CD4-positive, alpha-beta T cell treated with Interleukin-15 for 1 hour (primary cell): ENCODE data around the gene BCR.

Experiments used
- DNase-seq: peaks from one replicate; pipeline ENCODE4 v3.0.0-alpha.2; 2020

BCR gene

DNA sequence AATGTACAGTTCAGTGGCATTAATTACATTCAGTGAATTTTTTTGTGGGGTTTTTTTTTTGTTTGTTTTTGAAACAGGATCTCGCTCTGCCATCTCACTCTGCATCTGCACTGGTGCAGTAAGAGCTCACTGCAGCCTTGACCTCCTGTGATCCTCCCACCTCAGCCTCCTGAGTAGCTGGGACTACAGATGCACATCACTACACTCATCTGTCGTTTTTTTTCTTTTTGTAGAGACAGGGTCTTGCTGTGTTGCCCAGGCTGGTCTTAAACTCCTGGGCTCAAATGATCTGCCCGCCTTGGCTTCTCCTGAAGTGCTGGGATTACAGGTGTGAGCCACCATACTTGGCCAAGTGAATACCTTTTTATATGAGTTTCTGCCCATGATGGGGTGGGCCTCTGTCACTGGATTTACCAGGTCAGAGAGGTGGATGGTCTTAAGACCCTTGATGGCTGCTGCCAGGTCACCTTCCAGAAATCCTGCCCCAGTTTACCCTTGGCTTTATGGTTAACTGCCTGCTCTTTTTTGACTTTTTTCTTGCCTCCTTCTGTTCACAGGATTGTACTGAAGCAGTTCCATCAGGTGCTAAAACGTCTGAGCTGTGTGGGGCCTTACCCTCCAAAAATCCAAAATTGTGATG lies 22.6 kb downstream of the BCR start:
- DNase-seq: no peak

DNA sequence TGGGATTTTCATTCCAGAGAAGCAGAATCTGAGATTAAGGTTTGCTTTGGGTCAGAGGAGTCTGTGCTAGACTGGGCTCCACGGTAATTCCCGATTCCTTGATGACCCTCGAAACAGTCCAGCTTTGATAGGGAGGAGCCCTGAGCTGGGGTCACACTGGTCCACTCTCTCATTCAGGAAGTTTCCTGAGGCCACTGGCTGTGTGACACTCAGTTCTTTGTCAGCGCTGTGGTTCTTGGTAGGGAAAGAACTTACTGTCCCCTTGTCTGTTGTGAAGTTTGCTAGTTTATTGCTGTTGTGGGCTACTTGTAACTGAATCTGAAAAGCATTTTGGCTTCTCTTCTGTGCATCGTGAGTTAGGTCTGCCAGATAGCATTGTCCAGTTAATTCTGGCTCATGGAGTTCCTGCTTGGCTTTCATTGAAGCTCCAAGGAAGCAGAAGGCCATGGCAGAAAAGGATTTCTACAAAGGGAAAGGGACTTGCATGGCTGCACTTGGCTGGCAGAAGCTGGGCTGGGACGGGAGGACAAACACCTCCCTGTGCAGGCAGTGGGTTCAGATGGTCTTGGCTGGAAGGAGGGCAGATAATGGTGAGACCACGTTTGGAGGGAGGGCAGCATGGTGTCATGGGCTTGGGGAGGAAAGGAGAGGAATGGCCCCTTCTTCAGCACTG lies 23.3 kb downstream of the BCR start:
- DNase-seq: no peak

DNA sequence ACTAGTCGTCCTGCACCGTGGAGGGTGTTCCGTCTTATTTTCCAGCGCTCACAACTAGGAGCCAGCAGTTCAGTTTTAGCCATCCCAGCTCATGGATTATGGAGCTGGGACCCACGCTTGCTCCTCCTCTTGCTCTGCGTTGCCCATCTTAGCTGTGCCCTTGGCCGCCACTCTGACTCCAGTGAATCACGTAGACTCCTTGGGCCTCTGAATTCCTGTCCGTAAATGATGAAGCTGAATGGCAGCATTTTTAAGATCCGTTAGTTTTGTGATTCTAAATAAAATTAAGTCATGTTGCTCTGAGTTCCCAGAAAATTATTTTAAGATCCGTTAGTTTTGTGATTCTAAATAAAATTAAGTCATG lies 23.8 kb downstream of the BCR start:
- no peak for DNase-seq

DNA sequence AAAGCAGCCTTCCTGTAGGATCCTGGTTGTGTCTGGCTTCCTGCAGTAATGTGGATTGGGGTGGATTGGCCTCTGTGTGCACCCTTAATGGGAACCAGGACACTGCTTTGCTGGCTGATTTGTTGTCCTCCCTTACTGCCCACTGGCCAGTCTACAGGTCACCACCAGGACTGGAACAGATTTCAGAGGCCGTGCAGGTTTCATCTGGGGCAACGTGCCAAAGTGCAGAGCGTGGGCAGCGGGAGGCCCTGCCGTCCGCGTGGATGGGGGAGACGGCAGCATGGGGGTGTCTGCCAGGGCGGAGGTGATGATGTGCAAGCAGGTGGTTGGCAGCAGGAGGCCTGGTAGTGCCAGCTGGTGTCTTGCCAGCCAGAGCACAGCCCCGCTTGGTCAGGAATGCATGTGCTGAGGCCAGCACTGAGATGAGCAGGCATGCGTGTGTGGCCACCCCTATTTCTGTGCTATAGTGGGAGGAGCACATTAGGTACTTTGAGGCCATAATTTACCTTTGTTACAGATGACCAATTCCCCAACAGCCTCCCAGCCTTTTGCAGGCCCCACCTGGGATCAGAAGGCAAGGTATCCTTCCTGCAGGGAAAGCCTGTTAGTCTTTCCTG lies 24.3 kb downstream of the BCR start:
- DNase-seq: no peak

DNA sequence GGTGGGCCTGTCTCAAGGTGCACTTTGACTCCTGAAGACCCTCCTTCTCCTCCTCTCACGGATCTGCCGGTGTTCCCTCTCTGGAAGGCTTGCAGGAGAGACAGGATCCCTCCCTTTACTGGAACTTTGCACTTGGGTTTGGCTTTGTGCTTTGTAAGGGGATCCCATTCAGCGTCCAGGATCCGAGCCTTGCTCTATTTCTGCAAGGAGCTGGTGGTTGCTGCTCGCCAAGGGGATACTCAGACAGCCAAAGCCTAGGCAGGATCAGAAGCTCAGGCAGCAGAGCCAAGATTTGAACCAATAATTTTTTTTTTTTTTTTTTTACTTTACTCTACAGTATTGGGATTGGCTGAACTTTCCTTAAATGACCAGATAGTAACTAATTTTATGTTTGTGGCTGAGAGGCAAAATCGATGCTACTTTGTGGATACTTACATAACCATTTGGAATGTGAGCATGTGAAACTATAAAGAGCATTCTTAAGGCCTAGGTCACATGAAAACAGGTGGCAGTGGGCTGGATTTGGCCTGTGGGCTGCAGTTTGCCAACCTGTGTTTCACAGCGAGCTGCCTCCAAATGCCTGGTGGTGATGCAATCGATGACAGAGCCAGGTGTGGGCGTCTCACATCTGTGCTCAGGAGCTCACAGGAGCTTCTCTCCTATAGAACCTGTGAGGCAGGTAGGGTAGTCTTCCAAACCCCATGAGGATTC lies 25.2 kb downstream of the BCR start:
- DNase-seq: no peak

DNA sequence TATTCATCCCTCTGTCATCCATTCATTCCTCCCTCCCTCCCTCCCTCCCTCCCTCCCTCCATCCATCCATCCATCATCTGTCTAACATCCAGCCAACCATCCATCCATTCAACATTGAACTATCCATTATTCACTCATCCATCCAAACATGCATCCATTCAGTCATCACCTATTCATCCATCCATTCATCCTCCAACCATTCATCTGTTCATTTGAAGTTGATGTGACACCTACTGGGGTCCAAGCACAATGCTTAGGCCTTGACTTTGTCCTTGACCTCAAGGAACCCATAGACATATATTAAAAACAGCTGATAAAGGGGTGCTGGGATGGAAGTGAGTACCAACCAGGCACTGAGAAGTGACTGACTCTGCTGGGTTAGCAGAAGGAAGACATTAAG lies 26.6 kb downstream of the BCR start:
- DNase-seq: no peak

DNA sequence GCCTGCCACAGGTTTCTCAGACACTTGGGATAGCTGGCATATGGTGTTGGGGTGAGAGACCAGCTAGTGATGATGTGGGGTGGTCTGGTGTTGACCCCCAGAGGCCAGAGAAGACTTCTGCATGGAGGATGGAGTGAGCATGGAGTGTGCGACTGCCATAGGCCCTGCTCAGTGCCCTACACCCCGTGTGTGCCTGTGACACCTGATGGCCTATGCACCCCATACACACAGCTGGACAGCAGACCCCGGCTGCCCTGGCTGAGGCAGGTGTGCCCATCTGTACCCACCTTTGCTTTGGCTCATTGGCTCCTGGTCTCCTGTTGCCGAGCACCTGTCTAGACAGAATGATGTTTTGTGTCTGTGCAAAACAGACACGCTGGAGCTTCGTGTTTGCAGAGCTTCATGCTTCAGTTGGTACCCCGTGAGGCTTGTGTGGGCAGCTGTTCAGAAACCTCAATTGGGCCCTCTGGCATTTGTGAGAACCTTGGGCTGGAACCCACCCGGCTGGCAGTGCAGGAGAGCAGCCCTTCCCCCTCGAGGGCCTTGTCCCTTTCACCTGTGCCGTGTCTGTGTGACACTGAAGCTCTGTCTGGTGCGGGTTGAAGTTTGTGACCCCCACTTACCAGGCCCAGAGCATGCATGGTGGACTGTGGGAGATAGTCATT lies 27.6 kb downstream of the BCR start:
- DNase-seq: no peak

DNA sequence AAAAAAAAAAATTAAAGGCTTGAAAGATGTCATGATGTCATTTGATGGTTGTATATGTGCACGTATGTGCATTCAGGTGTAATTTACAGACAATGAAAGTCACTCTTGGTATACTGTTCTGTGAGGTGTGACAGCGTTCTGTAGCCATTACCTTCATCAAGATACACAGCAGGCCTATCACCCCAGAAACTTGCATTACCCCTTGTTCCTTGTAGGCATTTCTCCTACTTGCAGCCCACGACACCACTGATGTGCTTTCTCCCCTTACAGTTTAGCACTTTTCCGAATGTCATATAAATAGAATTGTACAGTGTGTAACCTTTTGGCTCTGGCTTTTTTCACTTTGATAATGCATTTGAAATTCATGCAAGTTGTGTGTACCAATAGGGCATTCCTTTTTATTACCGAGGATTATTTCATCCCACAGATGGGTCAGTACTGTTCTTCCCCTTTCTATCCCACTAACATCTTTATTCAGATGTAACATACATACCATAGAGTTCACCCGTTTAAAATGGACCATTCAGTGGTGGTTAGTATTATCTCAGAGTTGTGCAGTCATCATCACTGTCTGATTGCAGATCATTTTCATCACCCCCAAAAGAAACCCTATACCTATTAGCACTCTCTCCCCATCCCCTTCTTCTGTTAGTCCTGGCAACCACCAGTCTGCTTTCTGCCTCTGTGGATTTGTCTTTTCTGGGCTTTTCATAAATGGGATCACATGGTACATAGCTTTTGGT lies 30.3 kb downstream of the BCR start:
- no peak for DNase-seq

DNA sequence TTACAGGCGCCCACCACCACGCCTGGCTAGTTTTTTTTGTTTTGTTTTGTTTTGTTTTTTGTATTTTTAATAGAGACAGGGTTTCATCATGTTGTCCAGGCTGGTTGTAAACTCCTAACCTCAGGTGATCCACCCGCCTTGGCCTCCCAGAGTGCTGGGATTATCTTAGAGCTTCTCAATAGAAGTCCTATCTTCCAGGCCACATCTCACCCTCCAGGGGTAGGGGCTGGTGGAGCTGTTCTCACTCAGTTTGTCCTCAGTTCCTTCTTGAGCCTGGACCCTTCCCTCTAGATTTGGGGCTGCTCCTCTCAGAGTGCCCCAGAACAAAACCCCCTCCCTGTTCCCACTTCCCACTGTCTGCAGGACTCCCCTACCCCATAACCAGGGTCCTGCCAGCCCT lies 31.3 kb downstream of the BCR start:
- DNase-seq: no peak

DNA sequence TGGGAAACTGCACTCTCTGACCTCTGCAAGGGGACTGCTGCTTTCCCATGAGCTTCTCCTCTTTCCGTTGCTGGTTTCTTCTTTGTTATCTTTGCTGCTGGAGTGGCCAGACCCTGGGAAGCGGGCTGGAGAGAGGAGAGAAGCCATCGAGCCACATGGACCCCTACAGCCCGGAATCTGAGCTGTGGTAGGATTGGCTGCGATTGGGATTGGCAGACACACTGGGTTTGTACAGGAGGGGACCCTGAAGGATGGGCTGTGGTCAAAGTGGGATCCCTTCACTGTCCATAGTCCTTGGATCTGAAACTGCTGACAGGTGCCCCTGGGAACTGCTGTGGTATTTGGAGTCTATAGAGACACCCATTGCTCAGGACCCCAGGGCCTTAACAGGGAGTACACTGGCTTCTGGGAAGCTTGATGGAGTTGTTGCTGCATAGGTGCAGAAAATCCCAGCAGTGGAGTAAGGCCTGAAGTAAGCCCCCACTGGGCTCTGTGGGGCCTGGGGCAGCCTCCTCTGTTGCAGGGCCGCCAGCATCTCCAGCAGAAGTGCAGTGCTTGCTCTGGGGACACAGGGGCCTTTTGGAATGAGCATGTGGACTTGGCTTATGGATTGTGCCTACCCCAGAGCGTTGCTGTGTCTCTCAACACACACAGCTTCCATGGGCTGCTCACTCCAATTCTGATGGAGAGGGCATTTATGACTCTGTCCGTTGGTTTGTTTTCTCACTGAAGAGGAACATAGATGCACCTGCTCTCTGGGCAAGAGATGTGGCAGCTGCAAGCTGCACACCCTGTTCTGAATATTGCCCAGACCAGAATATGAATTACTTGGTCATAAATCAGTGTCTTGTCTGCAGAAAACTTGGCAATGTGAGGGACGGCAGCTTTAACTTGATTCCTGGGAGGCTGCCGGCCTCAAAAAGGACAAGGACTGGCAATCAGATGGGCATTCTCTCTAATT lies 32.0 kb downstream of the BCR start:
- no peak for DNase-seq

DNA sequence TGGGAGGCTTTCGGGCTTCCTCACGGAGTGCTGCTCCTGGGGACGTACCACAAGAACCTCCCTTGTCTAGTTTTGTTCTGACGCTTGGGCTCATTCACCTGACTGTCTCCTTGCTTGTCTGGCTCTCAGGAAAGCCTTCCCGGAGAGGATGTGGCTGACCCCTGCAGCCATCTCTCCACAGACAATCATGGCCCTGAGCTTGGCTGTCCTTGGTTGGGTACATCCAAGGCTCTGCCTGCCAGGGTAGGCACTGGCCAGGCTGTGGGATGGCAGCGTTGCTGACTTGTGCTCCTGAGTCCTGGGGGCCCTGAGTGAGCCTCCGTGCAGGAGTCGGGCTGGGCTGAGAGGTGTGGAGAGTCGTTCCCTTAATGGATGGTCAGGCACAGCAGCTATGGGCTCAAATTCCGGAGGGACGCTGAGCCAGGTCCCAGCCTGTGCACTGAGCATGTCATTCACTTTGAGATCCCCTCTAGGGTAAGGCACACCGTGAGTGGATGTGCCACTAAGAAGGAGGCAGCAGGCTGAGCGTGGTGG lies 32.8 kb downstream of the BCR start:
- DNase-seq: no peak

DNA sequence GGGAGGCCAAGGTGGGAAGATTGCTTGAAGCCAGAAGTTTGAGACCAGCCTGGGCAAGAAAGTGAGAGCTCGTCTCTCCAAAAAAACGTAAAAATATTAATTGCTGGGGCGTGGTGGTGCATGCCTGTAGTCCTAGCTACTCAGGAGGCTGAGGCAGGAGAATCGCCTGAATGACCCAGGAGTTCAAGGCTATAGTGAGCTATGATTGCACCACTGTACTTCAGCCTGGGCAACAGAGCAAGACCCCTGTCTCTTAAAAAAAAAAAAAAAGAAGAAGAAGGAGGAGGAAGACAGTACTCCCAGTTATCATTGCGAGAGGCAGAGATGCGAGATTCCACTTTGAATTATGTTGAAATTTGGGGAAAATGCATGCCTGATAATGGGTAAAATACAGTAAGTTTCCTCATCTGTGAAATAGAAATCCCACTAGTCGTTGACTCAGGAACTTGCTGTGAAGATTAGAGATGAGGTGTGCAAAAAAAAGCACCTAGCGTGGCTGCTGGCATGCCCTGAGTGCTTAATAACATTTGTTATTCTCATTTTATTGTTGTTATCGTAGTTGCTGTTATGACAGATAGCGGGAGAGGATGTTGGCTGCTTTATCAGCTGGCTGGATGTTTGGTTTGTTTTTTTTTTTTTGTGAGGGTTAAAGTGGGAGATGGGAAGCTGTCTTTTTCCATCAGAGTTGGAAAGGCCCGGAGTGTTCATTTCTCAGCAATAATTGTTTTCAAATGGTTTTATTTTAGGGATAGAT lies 33.4 kb downstream of the BCR start:
- DNase-seq: no peak

DNA sequence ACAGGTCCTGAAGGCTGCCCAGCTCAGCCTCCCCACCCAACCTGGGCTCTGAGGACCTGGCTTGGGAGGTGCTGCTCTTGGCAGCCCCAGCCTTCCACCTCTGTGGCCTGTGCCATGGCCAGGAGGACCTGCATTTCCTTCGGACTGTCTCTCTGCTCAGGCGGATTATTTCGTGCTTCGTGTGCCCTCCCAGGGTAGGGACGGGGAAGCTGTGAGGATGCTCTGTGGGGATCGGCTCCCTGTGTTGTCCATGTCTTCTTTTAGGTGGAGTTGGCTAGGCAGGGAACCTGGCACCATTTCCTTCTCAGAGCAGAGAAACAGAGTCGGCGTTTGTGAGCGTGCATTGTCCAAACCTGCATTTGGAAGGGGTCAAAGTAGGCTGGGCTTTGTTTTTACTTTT lies 34.1 kb downstream of the BCR start:
- no peak for DNase-seq

DNA sequence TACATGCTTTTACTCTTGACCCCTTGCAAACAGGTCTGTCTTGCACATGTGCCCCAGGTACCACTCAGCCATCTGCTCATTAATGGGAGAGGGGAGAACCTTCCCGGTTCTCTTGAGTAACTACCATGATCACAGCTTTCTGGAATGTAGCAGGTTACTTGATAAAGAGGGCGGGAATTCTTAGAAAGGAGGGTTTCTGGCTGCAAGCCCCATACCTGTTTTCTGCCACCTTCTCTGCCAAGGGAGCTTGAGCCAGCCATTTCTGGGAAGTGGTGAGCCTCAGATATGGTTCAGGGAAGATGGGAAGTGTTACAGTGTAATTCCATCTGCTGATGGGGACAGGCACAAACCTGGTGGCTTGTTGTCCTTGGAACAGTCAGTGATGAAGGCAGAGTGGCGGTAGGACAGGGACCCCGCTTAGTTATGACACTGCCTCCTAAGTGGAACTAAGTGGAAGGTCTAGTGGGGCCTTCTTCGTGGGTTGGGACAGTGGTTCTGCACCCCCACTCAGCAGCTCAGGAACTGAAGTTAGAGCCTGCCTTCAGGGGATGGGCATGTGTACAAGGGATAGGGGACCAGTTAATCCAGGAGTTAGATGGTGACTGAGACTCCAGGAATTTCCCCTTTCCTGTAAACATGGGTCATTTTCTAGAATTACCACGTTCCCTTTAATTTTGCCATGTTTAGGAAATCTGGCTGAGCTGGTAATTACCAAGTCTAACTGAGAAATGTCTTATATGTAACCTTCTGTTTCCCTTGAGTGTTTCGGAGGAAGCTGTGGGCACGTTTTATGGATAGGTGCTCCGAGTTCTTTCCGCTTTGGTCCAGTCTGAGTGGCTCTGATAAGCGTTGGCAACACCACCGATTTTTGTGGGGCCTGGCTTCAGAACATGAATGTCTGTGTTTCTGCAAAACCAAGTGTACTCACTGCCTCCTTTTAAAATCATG lies 35.3 kb downstream of the BCR start:
- DNase-seq: no peak

DNA sequence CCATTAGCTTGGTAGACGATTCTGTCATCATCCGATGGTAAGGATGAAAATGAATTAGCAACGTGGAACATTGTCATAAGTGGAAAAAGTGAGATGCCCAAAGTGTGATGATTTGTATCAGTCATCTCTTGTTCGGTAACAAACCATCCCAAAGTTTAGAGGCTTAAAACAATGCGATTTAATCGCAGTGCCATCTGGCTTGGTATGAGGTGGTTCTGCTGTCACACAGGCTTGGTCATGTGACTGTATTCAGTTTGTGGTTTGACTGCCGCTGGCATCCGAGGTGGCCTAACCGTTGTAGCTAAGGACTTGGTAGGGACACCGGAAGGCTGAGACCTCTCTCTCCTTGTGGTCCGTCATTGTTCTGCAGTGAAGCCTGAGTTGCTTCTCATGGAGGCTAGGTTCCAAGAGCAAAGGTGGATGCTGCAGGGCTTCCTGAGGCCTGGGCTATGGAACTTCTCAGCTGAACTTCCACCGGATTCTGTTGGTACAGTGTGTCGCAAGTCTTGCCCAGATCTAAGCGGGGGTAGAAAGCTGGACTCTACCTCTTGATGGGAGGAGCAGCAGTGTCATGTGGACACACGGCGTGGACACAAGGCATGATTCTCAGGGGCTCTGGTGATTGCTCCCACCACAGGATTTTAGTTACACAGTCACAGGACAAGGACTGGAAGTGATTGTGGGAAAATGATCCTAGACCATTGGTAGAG lies 36.3 kb downstream of the BCR start:
- DNase-seq: peak; percentile 46

DNA sequence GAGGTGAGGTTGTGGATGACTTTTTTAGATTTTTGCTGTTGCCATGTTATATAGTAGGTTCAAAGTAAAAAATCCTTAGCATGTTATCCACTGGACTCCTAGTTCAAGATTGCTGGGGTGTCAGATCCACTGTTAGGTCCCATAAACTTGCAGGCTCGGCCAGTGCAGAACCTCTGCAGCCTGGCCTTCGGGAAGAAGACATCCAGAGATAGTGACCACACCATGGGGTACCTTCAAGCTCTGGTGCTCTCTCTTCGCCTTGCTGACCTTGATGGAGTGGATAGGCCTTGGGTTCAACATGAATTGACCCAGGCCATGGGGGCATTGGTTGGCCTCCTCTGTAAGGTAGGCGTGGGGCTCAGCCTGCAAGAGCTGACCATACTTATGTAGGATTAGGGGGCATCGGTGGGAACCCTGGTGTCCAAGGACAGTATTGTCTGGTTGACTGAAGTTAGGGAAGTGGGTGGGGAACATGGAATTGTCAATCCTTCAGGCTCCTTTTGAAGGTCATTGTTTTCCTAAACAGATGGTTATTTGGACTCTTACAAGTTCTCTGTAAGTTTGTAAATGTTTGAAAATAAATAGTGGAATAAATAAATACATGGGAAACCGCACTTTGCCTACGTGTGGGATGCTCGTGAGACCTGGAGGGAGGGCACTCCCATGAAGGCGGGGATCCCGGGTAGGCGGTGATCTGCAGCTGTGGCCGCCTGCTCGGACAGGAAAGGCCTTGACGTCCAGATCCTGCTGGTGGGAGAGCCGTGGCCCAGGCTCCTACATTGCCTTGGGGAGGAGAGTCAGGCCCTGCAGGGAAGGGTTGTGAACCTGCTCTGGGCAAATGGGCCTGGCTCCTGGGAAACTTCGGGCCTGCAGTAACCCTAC lies 37.1 kb downstream of the BCR start:
- no peak for DNase-seq

DNA sequence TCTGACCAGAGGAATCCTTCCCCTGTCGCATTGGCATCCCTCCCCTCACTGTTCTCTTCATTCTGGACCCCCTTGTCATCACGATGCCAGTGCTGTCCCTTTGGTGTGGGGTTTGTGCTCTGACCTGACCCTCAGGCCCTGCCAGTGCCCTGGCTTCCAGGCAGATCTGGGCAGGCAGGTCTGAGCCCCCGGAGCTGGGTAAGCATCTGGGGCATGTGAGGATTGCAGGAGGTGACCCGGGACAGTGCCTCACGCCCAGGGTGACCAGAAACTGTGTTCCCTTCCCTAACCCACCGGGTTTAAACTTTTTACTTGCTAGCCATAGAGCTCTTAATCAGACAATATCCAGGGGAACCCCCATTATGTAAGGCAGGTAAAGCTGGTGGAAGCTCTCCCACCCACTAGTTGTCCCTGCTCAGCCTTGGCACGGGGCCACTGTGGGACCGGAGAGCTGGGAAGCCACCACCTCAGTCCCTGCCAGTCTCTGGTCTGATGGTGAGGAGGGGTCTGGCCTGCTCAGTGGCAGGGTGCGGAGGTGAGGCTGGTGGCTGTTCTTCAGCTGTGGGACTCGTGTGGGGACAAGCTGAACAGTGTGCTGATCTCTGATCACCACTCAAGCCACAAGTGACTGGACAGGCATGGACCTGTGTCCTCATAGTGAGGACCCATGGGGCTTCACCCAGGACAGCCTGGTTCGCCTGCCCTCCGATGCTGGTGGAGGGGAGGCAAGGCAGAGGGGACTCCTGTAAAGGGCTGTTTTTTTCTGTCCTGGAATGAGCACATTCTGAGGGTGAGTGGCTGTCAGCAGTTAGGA lies 38.0 kb downstream of the BCR start:
- DNase-seq: no peak
